ENCODE results near the gene ZFAND2B.

Gene ZFAND2B

GRCh38 chr2:219225350-219225749, 18.8 kb downstream of the ZFAND2B start:
- no peak for DNase-seq

GRCh38 chr2:219228041-219228910, 21.7 kb downstream of the ZFAND2B start:
- no peak for DNase-seq

DNA sequence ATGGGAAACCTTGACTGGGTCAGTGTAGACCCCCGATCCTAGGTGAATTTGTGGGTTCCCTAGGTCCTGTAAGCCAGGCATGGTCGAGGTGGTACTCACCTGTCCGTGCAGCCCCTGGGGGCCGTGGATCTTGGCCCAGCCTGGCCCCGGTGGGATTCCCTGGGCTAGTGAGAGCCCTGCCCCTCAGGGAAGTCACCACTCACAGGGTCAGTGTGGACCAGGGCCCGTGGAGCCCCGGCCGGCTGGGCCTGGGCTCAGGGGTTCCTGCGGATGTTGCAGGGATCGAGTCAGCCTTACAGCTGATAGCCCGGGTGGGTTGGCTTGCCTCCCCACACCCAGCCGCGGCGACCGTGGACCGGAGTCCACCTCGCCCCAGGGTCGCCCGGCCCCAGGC, 22.3 kb downstream of the ZFAND2B start:
- no peak for DNase-seq

DNA sequence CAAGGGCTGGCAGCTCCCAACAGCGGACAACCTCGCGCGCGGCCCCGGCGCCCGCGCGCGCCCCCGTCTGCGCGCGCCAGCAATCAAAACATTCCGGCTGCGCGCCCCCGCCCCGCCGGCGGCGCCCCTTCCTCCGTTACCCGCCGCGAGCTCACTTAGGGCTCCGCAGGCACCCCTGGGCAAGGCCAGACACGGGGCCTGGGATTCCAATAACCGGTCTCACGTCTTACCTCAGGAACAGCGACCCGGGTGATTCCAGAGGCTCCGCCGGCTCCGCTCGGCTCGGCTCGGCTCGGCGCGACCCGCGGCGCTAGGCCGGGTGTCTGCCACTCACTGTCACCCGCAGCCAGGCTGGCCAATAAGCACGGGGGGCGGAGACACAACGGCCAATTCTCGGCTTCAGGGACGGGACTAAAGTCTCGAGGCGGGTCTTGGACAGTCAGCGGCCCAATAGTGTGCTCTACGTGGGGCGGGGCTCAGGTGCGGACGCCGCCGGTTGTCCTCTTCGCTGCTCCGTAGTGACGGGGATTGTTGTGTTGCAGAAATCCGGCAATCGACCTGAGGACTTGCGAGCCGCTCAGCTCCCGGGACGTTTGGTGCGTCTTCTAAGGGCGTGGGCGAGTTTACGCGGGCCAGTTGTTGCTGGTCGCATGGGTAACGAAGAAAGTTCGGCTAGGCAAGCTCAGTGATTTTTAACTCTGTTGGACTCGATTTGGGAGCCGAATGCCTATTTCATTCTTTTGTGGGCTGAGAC, 22.9 kb downstream of the ZFAND2B start, which contains the start of the genes ANKZF1 and ATG9A:
Gene ANKZF1, plus strand, starts transcription at position 502 of the 754 bp plus-strand sequence. CDS start 452 bp downstream, outside the sequence.
Gene ATG9A, minus strand, starts transcription at position 332 of the 754 bp plus-strand sequence. CDS start 1,612 bp downstream, outside the sequence.
- peak; percentile 94 to 99 for DNase-seq

DNA sequence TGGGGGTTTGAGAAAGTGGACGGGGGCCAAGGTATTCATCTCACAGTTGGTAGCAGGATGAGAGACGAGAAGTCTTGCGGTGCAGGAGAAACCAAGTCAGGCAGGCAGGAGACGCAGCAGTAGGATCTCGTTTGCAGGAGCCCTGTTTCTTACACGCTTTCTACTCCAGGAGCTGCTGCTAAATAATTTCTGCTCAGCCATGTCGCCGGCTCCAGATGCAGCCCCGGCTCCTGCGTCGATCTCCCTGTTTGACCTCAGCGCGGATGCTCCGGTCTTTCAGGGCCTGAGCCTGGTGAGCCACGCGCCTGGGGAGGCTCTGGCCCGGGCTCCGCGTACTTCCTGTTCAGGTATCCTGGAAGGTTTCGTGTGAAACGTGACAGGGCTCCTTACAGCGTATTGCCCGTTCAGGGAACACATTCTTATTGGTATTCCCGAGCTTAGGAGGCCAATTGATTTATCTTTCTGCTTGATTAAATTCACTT, 23.5 kb downstream of the ZFAND2B start:
- peak; percentile 13 to 37 for DNase-seq

DNA sequence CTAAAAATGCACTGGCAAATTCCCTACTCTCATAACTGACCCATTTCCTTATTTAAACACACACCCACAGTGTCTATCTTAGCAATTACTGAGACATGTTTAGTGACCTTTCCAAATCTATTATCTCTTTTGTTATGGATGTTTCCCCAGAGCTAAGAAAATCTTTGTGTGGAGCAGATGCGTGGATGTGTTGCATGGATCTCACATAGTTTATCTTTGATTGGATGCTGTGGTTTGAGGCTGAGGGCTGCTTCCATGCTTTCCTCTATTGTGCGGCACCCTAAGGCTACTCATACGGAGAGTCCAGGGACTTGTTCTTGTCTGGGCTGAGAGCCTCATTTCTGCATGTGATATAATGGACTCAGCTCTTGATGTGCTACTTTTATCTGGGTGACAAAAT, 27.7 kb downstream of the ZFAND2B start:
- no peak for DNase-seq

DNA sequence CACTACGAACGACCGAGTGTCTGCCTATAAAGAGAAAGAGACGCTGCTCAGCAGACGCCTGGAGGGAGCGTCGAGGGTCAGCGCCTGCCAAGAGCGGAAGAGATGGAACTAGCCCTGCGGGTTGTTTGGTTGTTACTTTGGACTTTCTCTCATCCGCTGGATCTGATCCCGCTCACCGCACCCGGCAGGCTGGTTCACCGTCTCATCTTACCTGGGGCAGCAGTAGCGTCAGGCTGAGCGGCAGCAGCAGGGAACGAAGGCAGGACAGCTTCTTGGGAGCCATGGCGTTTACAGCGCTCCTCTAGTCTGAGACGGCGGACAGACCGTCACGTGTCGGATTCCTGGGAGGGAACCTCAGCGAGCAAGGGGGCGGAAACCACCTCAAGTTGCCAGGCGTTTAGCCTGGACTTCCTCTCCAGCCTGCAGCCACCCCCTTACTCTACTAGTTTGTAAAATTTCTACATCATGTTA, 36.7 kb downstream of the ZFAND2B start:
- no peak for DNase-seq

DNA sequence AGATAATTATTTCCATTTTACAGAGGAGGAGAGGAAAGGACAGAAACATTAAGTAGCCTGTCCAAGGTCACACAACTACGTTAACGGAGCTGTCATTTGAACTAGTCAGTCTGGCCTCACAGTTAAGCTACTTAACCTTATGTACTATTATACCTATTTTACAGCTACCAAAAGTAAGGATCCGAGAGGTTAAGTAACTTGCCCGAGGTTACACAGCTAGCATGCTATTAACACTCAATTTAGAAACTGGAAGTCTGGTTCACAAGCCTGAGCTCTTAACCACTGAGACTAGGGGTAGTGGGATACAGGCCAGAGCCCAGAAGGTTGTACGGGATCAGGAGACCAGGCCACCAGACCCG, 38.2 kb downstream of the ZFAND2B start:
- DNase-seq = no peak

DNA sequence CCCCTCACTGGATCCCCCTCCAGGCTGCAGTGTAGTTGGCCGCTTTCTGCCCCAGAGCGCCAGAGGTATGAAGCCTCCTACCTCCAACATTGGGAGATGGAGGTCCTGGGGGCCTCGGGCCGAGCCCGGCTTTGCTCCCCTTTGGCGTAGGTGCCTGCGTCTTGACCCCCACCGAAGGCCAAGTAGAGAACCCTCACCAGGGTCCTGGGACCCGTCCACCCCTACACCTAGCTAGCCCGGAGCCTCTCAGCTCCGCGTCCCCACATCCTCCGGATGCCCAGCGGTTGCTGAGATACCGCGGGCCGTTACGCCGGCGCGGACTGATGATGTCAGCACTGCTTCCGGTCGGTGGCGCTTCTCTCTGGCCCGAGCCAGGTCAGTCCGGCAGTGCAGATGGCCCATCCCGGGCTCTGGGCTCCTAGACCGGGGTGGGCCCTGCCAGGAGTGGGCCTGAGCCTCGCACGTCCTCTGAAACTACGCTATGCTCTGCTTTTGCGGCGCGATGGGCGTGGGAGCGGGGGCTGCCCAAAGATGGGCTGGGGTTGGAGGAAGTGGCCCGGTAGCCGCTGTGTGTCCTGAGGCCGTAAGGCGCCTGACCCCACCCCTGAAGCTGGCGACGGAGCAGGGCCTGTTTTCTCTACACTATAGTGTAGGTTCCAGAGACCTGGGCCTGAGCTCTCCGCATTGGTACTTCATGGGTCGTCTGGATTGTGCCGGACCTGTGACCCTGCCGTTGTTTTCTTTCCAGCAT, 38.7 kb downstream of the ZFAND2B start, which contains the start of the genes GLB1L and STK16:
Gene GLB1L, minus strand, starts transcription at position 297 of the 751 bp plus-strand sequence. CDS start 1,871 bp downstream, outside the sequence.
Gene STK16, plus strand, starts transcription at position 332 of the 751 bp plus-strand sequence. CDS start 521 bp downstream, outside the sequence.
- peak; percentile 84 to 88 for DNase-seq

GRCh38 chr2:219245899-219246230, 39.3 kb downstream of the ZFAND2B start:
- peak in 1 of 2 experiments; percentile 18 for DNase-seq

DNA sequence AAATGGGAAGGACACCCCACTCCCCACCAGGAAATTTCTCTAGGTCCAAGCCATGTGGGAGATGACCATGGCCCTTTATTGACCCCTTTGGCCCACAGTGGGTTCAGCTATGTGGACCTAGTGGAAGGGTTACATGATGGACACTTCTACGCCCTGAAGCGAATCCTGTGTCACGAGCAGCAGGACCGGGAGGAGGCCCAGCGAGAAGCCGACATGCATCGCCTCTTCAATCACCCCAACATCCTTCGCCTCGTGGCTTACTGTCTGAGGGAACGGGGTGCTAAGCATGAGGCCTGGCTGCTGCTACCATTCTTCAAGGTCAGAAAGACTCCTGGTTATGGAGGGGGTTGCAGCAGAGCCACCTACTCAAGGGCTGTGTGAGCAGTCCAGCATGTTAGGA, 40.0 kb downstream of the ZFAND2B start:
- DNase-seq = no peak

DNA sequence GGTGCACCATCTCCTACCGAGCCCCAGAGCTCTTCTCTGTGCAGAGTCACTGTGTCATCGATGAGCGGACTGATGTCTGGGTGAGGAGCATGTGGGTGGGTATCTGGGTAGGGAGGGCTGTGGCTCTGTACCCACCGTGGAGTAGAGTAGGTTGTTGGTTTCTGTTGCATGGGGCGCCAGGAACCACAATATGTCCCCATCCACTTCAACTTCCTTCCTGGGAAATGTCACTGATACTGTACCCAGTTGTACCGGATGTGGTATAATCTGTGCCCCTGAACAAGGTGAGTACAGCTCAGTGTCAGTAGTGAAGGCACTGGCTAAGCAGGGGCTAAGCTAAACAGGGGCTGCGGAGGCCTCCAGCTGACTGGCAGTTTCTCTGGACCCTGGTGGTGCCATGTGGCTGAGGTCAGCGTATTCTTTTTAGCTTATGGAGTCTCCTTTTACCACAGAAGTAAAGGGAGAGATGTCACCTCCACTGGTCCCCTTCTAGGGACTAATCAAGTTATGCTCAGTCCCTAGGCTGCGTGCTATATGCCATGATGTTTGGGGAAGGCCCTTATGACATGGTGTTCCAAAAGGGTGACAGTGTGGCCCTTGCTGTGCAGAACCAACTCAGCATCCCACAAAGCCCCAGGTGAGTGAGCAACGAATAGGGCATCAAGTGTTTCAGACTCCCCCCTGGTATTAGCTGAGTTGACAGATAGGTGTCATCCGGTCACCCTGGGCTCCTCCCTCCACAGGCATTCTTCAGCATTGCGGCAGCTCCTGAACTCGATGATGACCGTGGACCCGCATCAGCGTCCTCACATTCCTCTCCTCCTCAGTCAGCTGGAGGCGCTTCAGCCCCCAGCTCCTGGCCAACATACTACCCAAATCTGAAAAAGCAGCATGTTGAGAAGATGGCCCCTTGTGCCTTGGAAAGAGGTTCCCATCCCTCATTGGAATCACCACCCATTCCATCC, 41.4 kb downstream of the ZFAND2B start:
- DNase-seq = peak; percentile 46 to 79

DNA sequence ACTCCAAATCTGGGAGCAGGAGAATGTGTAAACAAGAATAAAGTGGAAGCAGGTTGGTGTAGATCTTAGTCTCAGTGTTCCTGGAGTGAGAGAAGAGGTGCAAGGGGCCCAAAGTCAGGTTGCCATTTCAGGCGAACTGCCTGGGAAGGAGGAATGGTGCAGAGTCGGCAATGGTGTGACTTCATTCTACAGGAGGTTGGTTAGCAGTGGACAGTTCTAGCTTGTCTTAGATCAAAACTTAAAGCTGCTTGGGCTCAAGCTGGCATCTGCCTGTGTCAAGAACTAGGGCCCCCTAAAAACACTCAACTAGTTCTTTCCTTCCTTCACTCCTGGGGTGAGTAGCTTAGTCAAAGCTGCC, 42.2 kb downstream of the ZFAND2B start:
- DNase-seq = no peak

DNA sequence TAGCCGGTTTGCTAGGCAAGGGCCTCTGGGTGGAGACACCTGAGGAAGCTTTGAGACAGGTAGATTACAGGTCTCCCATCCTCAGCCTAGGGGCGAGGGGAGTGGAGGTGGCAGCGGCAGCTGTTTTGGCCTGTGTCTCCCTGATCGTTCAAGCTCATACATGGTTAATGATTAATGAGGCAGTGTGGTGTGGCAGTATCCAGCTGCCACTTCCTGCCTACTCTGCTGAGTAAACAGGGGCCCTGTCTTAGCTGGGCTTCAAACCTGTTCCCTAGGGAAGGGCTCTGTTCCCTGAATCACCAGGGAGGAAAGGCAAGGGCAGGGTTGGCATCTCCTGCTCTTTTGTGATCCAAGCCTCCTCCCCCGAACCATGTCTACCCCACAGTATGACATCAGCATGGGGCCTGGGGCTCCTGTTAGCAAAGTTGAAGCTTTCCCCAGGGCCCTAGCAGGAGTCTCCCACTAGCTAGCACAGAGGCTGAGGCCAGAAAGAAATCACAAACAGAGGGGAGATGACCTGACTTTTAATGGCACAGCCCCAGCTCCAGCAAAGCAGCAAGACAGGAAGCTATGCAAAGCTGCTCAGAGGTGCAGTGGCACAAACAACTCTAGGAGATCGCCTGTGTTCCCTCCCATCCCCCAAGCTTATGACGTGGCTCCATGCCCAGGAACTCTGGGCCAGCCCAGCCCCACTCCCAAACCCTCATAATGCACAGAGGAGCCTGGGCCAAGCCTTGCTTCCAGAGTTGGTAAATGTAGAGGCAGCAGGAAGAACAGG, 42.8 kb downstream of the ZFAND2B start:
- peak in 1 of 2 experiments; percentile 35 for DNase-seq

DNA sequence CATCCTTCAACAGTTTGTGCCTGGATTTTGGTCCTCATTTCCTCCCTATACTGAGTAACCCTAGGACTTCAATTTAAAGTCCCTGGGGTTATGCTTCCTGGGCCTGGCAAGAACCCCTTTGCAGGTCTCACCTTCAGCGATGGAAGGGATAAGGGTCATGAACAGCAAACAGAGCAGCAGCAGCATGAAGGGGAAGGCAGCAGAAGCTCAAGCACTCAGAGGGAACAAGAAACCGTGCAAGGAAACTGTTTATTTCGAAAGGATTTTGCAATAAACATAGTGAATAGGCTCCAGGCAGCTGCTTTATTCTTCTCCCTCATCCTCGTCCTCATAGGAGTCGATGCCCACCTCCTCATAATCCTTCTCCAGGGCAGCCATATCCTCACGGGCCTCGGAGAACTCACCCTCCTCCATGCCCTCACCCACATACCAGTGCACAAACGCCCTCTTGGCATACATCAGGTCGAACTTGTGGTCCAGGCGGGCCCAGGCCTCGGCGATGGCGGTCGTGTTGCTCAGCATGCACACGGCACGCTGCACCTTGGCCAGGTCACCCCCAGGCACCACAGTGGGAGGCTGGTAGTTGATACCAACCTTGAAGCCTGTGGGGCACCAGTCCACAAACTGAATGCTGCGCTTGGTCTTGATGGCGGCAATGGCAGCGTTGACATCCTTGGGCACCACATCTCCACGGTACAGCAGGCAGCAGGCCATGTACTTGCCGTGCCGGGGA, 43.6 kb downstream of the ZFAND2B start:
- no peak for DNase-seq

GRCh38 chr2:219251656-219252055, 45.1 kb downstream of the ZFAND2B start:
- no peak for DNase-seq

GRCh38 chr2:219252084-219252483, 45.5 kb downstream of the ZFAND2B start:
- DNase-seq = peak; percentile 21 to 39

- peak; percentile 38 to 42 for DNase-seq
Measured at GRCh38 chr2:219252570-219252899, 46.0 kb downstream of the ZFAND2B start.

DNA sequence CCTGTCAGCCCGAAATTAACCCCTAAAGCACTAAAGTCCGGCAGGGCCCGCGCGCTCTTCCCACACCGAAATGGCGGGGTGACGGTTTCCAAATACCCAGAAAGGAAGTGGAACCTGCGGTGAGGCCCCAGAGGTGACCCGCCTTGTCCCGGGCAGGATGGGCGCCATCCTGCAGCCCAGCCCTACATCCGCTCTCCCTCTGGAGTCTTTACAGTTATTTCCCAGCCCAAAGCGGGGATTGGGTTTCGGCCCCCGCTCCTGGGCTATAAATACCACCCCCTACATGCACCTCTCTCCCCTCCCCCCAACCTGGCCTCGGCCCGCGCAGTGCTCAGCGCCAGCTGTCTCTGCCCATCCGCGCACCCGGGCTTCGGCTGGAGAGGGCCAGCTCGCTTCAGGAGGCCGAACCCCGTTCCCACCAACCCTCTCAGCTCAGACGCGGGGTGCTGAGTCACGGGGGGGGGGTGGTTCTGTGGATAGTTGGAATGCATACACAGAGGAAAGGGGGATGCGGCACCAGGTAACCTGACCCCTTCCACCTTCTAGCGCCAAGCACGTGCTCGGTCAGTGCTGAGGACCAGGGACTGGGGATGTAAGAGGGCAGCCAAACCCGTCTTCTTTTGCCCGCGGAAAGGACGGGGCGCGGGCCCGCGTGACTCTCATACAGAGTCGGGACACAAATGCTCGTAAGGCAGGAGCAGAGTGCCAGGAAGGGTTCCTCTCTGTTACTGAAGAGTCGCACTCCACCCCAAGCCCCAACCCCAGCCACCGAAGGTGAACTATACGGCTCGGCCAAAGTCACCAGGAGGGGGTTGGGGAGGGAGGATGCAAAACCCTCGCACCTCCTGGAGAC, 46.5 kb downstream of the ZFAND2B start, which contains the start of gene TUBA4B:
Gene TUBA4B, plus strand, starts transcription at position 344 of the 853 bp plus-strand sequence. Its CDS starts 165 bp downstream, at position 509.
- DNase-seq = peak; percentile 29 to 38

Measured in stimulated activated CD4-positive, alpha-beta T cell treated with anti-CD3 and anti-CD28 coated beads, Interleukin-4, amount 100 ng/mL, for 4 hours (primary cell).